CD14-positive monocyte (primary cell): ENCODE measurements around the gene AADACL3. TPM values are rescaled to one million over a fixed set of nuclear protein-coding genes. Genes with fewer than 3 reads are reported as not detected.

Source experiments
- DNase-seq, 3 donors: peaks; one replicate each; pipeline ENCODE4 v3.0.0-alpha.2; 2011 to 2022
- H2AFZ ChIP-seq: 2 replicates; pipeline ENCODE4 v1.6.0; 2012; ENCODE audit warnings: mild to moderate bottlenecking, low read depth, low read length, inconsistent platforms; ENCODE audit not compliant: insufficient read depth, poor library complexity, severe bottlenecking
- H3K27ac ChIP-seq, 2 donors: 1 replicate in 1 of 2; 2 replicates in 1 of 2; pipeline ENCODE4 v1.5.1; 2012 to 2013; ENCODE audit warnings: low read length in 2 of 2, control low read depth in 1 of 2, inconsistent platforms in 1 of 2, low read depth in 1 of 2, mild to moderate bottlenecking in 1 of 2
- H3K27me3 ChIP-seq, 2 donors: one replicate each; pipeline versions ENCODE4 v1.6.0 to v1.6.1; 2011 to 2013; ENCODE audit warnings: low read length in 2 of 2; ENCODE audit not compliant: control insufficient read depth in 2 of 2, insufficient read depth in 2 of 2
- H3K36me3 ChIP-seq, 2 donors: replicated peaks in 1 of 2; 1 replicate in 1 of 2; 2 replicates in 1 of 2; pipeline versions ENCODE4 v1.5.1 to v1.6.1; 2012 to 2013; ENCODE audit warnings: low read length in 2 of 2, control low read depth in 1 of 2, inconsistent platforms in 1 of 2, mild to moderate bottlenecking in 1 of 2; ENCODE audit not compliant: insufficient read depth in 2 of 2, control insufficient read depth in 1 of 2
- H3K4me1 ChIP-seq, 2 donors: 1 replicate in 1 of 2; 2 replicates in 1 of 2; pipeline versions ENCODE4 v1.5.1 to v1.6.1; 2012 to 2013; ENCODE audit warnings: low read length in 2 of 2, control low read depth in 1 of 2, inconsistent platforms in 1 of 2, mild to moderate bottlenecking in 1 of 2, moderate library complexity in 1 of 2; ENCODE audit not compliant: insufficient read depth in 2 of 2, control insufficient read depth in 1 of 2
- H3K4me2 ChIP-seq: replicated peaks from 2 replicates; pipeline ENCODE3; 2012; ENCODE audit warnings: low read length, moderate library complexity, mild to moderate bottlenecking; ENCODE audit not compliant: poor library complexity, severe bottlenecking; ENCODE audit errors: extremely low read depth
- H3K4me3 ChIP-seq, 3 experiments: fragments of 200-600 bp in 1 of 3; sonication (generic) in 1 of 3; replicated peaks in 1 of 3; 1 replicate in 2 of 3; 2 replicates in 1 of 3; pipeline ENCODE4 v1.5.1; 2011 to 2013; ENCODE audit warnings: low read length in 3 of 3, mild to moderate bottlenecking in 3 of 3, control low read depth in 2 of 3, low read depth in 2 of 3, inconsistent platforms in 1 of 3, moderate library complexity in 1 of 3
- H3K79me2 ChIP-seq: 2 replicates; pipeline ENCODE4 v1.6.0; 2012; ENCODE audit warnings: mild to moderate bottlenecking, control low read depth, inconsistent platforms, low read length, moderate library complexity; ENCODE audit not compliant: insufficient read depth
- H3K9ac ChIP-seq: 2 replicates; pipeline ENCODE4 v1.6.0; 2017; ENCODE audit warnings: low read length, mild to moderate bottlenecking; ENCODE audit not compliant: insufficient read depth, poor library complexity, severe bottlenecking
- H3K9me3 ChIP-seq, 2 donors: replicated peaks in 1 of 2; 1 replicate in 1 of 2; 2 replicates in 1 of 2; pipeline versions ENCODE4 v1.5.1 to v1.6.1; 2012 to 2013; ENCODE audit warnings: low read length in 2 of 2, control low read depth in 1 of 2; ENCODE audit not compliant: control insufficient read depth in 1 of 2, insufficient read depth in 1 of 2
- H4K20me1 ChIP-seq: 2 replicates; pipeline ENCODE4 v1.6.0; 2012; ENCODE audit warnings: mild to moderate bottlenecking, low read length, control low read depth, moderate library complexity; ENCODE audit not compliant: insufficient read depth
- H3K27ac Mint-ChIP-seq, 7 donors: one replicate each; pipeline ENCODE4 v1.8.0; 2020; ENCODE audit warnings: mild to moderate bottlenecking in 7 of 7, mixed read lengths in 7 of 7, moderate library complexity in 6 of 7, inconsistent platforms in 2 of 7
- H3K27me3 Mint-ChIP-seq, 3 donors: one replicate each; pipeline ENCODE4 v1.8.0; 2021 to 2022; ENCODE audit warnings: low read depth in 3 of 3, mild to moderate bottlenecking in 3 of 3, mixed read lengths in 3 of 3, moderate library complexity in 3 of 3, inconsistent platforms in 1 of 3
- H3K36me3 Mint-ChIP-seq, 2 donors: one replicate each; pipeline ENCODE4 v1.8.0; 2020; ENCODE audit warnings: mixed read lengths in 2 of 2, inconsistent platforms in 1 of 2, mild to moderate bottlenecking in 1 of 2
- H3K4me1 Mint-ChIP-seq: one replicate; pipeline ENCODE4 v1.8.0; 2020; ENCODE audit warnings: mild to moderate bottlenecking, mixed read lengths
- H3K4me3 Mint-ChIP-seq, 2 donors: one replicate each; pipeline ENCODE4 v1.8.0; 2020; ENCODE audit warnings: mild to moderate bottlenecking in 2 of 2, mixed read lengths in 2 of 2, moderate library complexity in 1 of 2
- H3K9me3 Mint-ChIP-seq, 7 donors: one replicate each; pipeline ENCODE4 v1.8.0; 2020 to 2022; ENCODE audit warnings: mixed read lengths in 7 of 7, mild to moderate bottlenecking in 6 of 7, moderate library complexity in 6 of 7, inconsistent platforms in 2 of 7
- CTCF ChIP-seq: fragments of 200-600 bp; IDR thresholded peaks from one replicate; pipeline ENCODE4 v1.8.0; 2022; ENCODE audit warnings: antibody characterized with exemption, mild to moderate bottlenecking
- WGBS: methylation state at CpG from one replicate; pipeline ENCODE4 v1.1.5; 2013; ENCODE audit warnings: missing lambda C conversion rate; ENCODE audit not compliant: insufficient coverage; 5-methylcytosine and 5-hydroxymethylcytosine counted together
- intact Hi-C, 2 donors: fragments of 100-400 bp; cut with micrococcal nuclease; formaldehyde crosslinking; loops; one replicate each; pipeline versions ENCODE4 v1.15.0 to v1.15.1; 2023
- polyA plus RNA-seq, 3 donors: library from polyadenylated mRNA; depleted of rRNA in 1 of 3; unstranded in 2 of 3; stranded (reverse) in 1 of 3; fragments of 300-500 nt in 2 of 3; fragments of >200 nt in 1 of 3; fragmentation: Illumina TruSeq in 2 of 3; gene quantifications; 1 replicate in 2 of 3; 2 replicates in 1 of 3; pipeline ENCODE4 v1.2.3, GENCODE V29; 2012 to 2021

The AADACL3 gene
- polyA plus RNA-seq, 3 donors = not detected

- no peak for DNase-seq
- intact Hi-C loops = no loop called here
- peaks cover 0 to 5% (median 0%) of the 10 kb centered on the region in 7 donors for H3K9me3 Mint-ChIP-seq
- no peak overlapping the region for H3K27ac Mint-ChIP-seq
- Histone ChIP-seq H3K79me2 (no peaks in the 10 kb centered on the region), H4K20me1 (no peaks in the 10 kb centered on the region), H3K36me3 (no peaks in the 10 kb centered on the region), H3K27ac (no peak overlapping the region), H2AFZ (no peak overlapping the region), H3K4me1 (no peaks in the 10 kb centered on the region), H3K9ac (no peak overlapping the region), H3K4me2 (no peak overlapping the region), H3K4me3 (no peak overlapping the region), H3K9me3 (no peaks in the 10 kb centered on the region), H3K27me3 (peaks cover 0 to 2% of the 10 kb centered on the region in 2 donors)
- no peak for TF ChIP-seq CTCF
- H3K27me3 Mint-ChIP-seq = peaks cover 0 to 11% (median 7%) of the 10 kb centered on the region in 3 donors
- 83% methylated on average over 1 of the region's 2 CpGs for WGBS
- no peak overlapping the region for H3K4me3 Mint-ChIP-seq
- H3K36me3 Mint-ChIP-seq = no peaks in the 10 kb centered on the region
- no peaks in the 10 kb centered on the region for H3K4me1 Mint-ChIP-seq
Observed at GRCh38 chr1:12756273-12756672, 40.4 kb downstream of the AADACL3 start.

DNA sequence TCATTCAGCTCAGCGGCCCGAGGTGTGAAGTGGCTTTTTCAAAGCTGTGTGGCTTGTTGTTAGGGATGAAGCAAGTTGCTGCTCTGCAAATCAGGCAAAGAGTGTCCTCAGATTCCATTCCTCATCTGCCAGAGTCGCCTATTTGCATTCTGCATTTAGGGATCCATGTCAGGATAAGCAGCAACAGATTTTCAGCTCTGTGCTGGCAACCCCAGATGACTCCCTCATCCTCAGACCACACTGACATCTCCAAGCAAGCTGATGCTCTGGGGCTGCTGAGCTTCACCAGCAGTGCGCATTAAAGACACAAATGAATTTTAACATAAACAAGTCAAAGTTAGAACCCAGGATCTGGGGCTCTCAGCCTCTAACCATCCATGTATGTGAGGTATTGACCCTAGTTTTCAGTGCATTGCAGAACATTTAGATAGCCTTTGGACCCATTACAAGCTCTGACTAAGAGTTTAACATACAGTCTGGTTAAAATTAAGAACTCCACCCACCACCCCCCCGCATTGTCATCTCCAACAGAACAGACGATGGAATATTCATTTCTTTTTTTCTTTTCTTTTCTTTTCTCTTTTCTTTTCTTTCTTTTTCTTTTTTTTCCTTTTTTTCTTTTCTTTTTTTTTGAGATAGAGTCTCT is 41.0 kb downstream of the AADACL3 start:
- H3K4me3 ChIP-seq = no peak overlapping the region
- H3K4me1 ChIP-seq = no peaks in the 10 kb centered on the region
- no peaks in the 10 kb centered on the region for H3K9me3 ChIP-seq
- no peaks in the 10 kb centered on the region for H4K20me1 ChIP-seq
- Mint-ChIP-seq H3K36me3 (no peaks in the 10 kb centered on the region), H3K27me3 (peaks cover 1 to 8% (median 5%) of the 10 kb centered on the region in 3 donors), H3K4me3 (no peak overlapping the region), H3K9me3 (peaks cover 0 to 3% (median 0%) of the 10 kb centered on the region in 7 donors), H3K27ac (no peak overlapping the region), H3K4me1 (no peaks in the 10 kb centered on the region)
- no peak for TF ChIP-seq CTCF
- H3K36me3 ChIP-seq = no peaks in the 10 kb centered on the region
- 100% methylated on average over 3 of the region's 6 CpGs for WGBS
- intact Hi-C loops = no loop called here
- peaks cover 0 to 2% of the 10 kb centered on the region in 2 donors for H3K27me3 ChIP-seq
- DNase-seq = no peak
- no peaks in the 10 kb centered on the region for H3K79me2 ChIP-seq
- no peak overlapping the region for H2AFZ ChIP-seq
- H3K27ac ChIP-seq = no peak overlapping the region
- H3K4me2 ChIP-seq = no peak overlapping the region
- no peak overlapping the region for H3K9ac ChIP-seq
